Superior temporal gyrus (tissue), 1 donor: ENCODE measurements around the gene ARHGEF4.
"Not testable (repeated sequence)": the region's sequence is repeated elsewhere in the genome, so short reads cannot be mapped to it uniquely, and the experiment has no call there.

ENCODE experiments used
- DNase-seq: peaks from one replicate; pipeline ENCODE4 v3.0.0-alpha.2; 2016; ENCODE audit errors: extremely low spot score

The ARHGEF4 gene

GRCh38 chr2:130884503-130884902 lies 47.8 kb downstream of the ARHGEF4 start:
- DNase-seq, result no peak

- DNase-seq, result no peak
Measured at GRCh38 chr2:130887643-130888042, 50.9 kb downstream of the ARHGEF4 start.

GRCh38 chr2:130890941-130891669 lies 54.4 kb downstream of the ARHGEF4 start:
- no peak for DNase-seq

- no peak for DNase-seq
Measured at GRCh38 chr2:130891966-130892365, 55.3 kb downstream of the ARHGEF4 start.

- no peak for DNase-seq
Measured at GRCh38 chr2:130892793-130893785, 56.4 kb downstream of the ARHGEF4 start.

- no peak for DNase-seq
Measured at GRCh38 chr2:130894326-130894942, 57.7 kb downstream of the ARHGEF4 start.

- no peak for DNase-seq
Measured at GRCh38 chr2:130896813-130897212, 60.1 kb downstream of the ARHGEF4 start.

GRCh38 chr2:130898553-130898952 lies 61.8 kb downstream of the ARHGEF4 start:
- DNase-seq, result no peak

- no peak for DNase-seq
Measured at GRCh38 chr2:130899306-130899705, 62.6 kb downstream of the ARHGEF4 start.

GRCh38 chr2:130901061-130901460 lies 64.3 kb downstream of the ARHGEF4 start:
- DNase-seq, result no peak

GRCh38 chr2:130901626-130902025 lies 64.9 kb downstream of the ARHGEF4 start:
- not testable (repeated sequence) for DNase-seq

GRCh38 chr2:130908832-130909231 lies 72.1 kb downstream of the ARHGEF4 start:
- DNase-seq, result no peak

GRCh38 chr2:130910931-130911330 lies 74.2 kb downstream of the ARHGEF4 start:
- no peak for DNase-seq

- DNase-seq, result no peak
Measured at GRCh38 chr2:130911482-130911881, 74.8 kb downstream of the ARHGEF4 start.

- no peak for DNase-seq
Measured at GRCh38 chr2:130911996-130912395, 75.3 kb downstream of the ARHGEF4 start.

GRCh38 chr2:130912471-130912870 lies 75.8 kb downstream of the ARHGEF4 start:
- no peak for DNase-seq

GRCh38 chr2:130913891-130914290 lies 77.2 kb downstream of the ARHGEF4 start:
- no peak for DNase-seq

- DNase-seq, result no peak
Measured at GRCh38 chr2:130915149-130915548, 78.4 kb downstream of the ARHGEF4 start.

- no peak for DNase-seq
Measured at GRCh38 chr2:130915595-130916437, 79.1 kb downstream of the ARHGEF4 start.

GRCh38 chr2:130916438-130916705 lies 79.7 kb downstream of the ARHGEF4 start:
- no peak for DNase-seq

- no peak for DNase-seq
Measured at GRCh38 chr2:130917006-130917688, 80.4 kb downstream of the ARHGEF4 start.
